H9 (cell line): Measurements from ENCODE around the gene RAB22A. TPM values are rescaled to one million over a fixed set of nuclear protein-coding genes. Genes with fewer than 3 reads are reported as not detected.
A peak's percentile ranks its signal among the peaks of the same experiment; 100 is the strongest.

Source experiments
- DNase-seq: peaks from one replicate; pipeline ENCODE4 v3.0.0-alpha.2; 2017
- H2AFZ ChIP-seq: one replicate; pipeline ENCODE4 v1.6.1; 2013; ENCODE audit warnings: mild to moderate bottlenecking, low read length, control low read depth, moderate library complexity
- H2AK5ac ChIP-seq: 2 replicates; pipeline ENCODE4 v1.6.1; 2013; ENCODE audit warnings: low read length, control low read depth, mixed read lengths; ENCODE audit not compliant: insufficient read length
- H2BK120ac ChIP-seq: one replicate; pipeline ENCODE4 v1.6.1; 2013; ENCODE audit warnings: low read depth, mild to moderate bottlenecking, low read length, control low read depth, inconsistent platforms; ENCODE audit not compliant: poor library complexity, severe bottlenecking
- H2BK12ac ChIP-seq: 2 replicates; pipeline ENCODE4 v1.6.1; 2013; ENCODE audit warnings: low read length, control low read depth, mixed read lengths, low read depth; ENCODE audit not compliant: insufficient read length
- H2BK15ac ChIP-seq: 2 replicates; pipeline ENCODE4 v1.6.1; 2013; ENCODE audit warnings: low read depth, low read length, control low read depth
- H2BK20ac ChIP-seq: one replicate; pipeline ENCODE4 v1.6.1; 2013; ENCODE audit warnings: low read depth, mild to moderate bottlenecking, low read length, control low read depth, inconsistent platforms; ENCODE audit not compliant: poor library complexity, severe bottlenecking
- H2BK5ac ChIP-seq: 2 replicates; pipeline ENCODE4 v1.6.1; 2013; ENCODE audit warnings: low read length, control low read depth, mixed read lengths; ENCODE audit not compliant: insufficient read length
- H3K14ac ChIP-seq: 2 replicates; pipeline ENCODE4 v1.6.1; 2013; ENCODE audit warnings: low read length, control low read depth; ENCODE audit not compliant: insufficient read depth
- H3K18ac ChIP-seq: 2 replicates; pipeline ENCODE4 v1.6.1; 2013; ENCODE audit warnings: low read depth, mild to moderate bottlenecking, mixed read lengths, low read length, control low read depth; ENCODE audit not compliant: insufficient read length
- H3K23ac ChIP-seq: 2 replicates; pipeline ENCODE4 v1.6.1; 2013; ENCODE audit warnings: low read length, control low read depth, mixed read lengths, low read depth; ENCODE audit not compliant: insufficient read length
- H3K23me2 ChIP-seq: 2 replicates; pipeline ENCODE4 v1.6.1; 2013; ENCODE audit warnings: low read depth, mild to moderate bottlenecking, mixed read lengths, low read length, control low read depth; ENCODE audit not compliant: insufficient read length, poor library complexity, severe bottlenecking
- H3K27ac ChIP-seq: 2 replicates; pipeline ENCODE4 v1.5.1; 2013; ENCODE audit warnings: low read length, control low read depth, mixed read lengths, low read depth; ENCODE audit not compliant: insufficient read length
- H3K27me3 ChIP-seq: 2 replicates; pipeline ENCODE4 v1.6.1; 2013; ENCODE audit warnings: low read length, control low read depth, inconsistent platforms; ENCODE audit not compliant: insufficient read depth
- H3K4ac ChIP-seq: 2 replicates; pipeline ENCODE4 v1.6.1; 2013; ENCODE audit warnings: low read depth, mild to moderate bottlenecking, control low read depth, inconsistent platforms, low read length, moderate library complexity
- H3K4me1 ChIP-seq: 2 replicates; pipeline ENCODE4 v1.6.1; 2013; ENCODE audit warnings: low read length, control low read depth, inconsistent platforms; ENCODE audit not compliant: insufficient read depth
- H3K4me2 ChIP-seq: 2 replicates; pipeline ENCODE4 v1.6.1; 2013; ENCODE audit warnings: low read length, control low read depth, mixed read lengths; ENCODE audit not compliant: insufficient read length, insufficient read depth
- H3K56ac ChIP-seq: 2 replicates; pipeline ENCODE4 v1.6.1; 2013; ENCODE audit warnings: low read depth, mild to moderate bottlenecking, mixed read lengths, low read length, control low read depth; ENCODE audit not compliant: insufficient read length
- H3K79me1 ChIP-seq: 2 replicates; pipeline ENCODE4 v1.6.1; 2013; ENCODE audit warnings: low read depth, mild to moderate bottlenecking, moderate library complexity, low read length, control low read depth, inconsistent platforms; ENCODE audit not compliant: insufficient read depth, poor library complexity, severe bottlenecking
- H3K79me2 ChIP-seq: 2 replicates; pipeline ENCODE4 v1.6.1; 2013; ENCODE audit warnings: low read length, control low read depth, inconsistent platforms; ENCODE audit not compliant: insufficient read depth
- H3K9ac ChIP-seq: 2 replicates; pipeline ENCODE4 v1.6.1; 2013; ENCODE audit warnings: low read length, control low read depth, mixed read lengths; ENCODE audit not compliant: insufficient read length; ENCODE audit errors: extremely low read depth
- H3K9me3 ChIP-seq: one replicate; pipeline ENCODE4 v1.6.1; 2013; ENCODE audit warnings: low read depth, low read length, inconsistent platforms; ENCODE audit not compliant: control insufficient read depth
- H3T11ph ChIP-seq: one replicate; pipeline ENCODE4 v1.6.1; 2013; ENCODE audit warnings: mild to moderate bottlenecking, low read length, control low read depth, inconsistent platforms
- H4K20me1 ChIP-seq: one replicate; pipeline ENCODE4 v1.6.1; 2013; ENCODE audit not compliant: control insufficient read depth, insufficient read length, insufficient read depth
- H4K5ac ChIP-seq: 2 replicates; pipeline ENCODE4 v1.6.1; 2013; ENCODE audit warnings: low read depth, mild to moderate bottlenecking, mixed read lengths, low read length, control low read depth; ENCODE audit not compliant: insufficient read length
- H4K8ac ChIP-seq: replicated peaks from 2 replicates; pipeline ENCODE4 v1.6.1; 2013; ENCODE audit warnings: low read length, control low read depth, mixed read lengths, low read depth; ENCODE audit not compliant: insufficient read length
- H4K91ac ChIP-seq: 2 replicates; pipeline ENCODE4 v1.6.1; 2013; ENCODE audit warnings: low read depth, mild to moderate bottlenecking, moderate library complexity, mixed read lengths, low read length, control low read depth; ENCODE audit not compliant: insufficient read length
- H3K27ac Mint-ChIP-seq, 3 experiments: 2 replicates in 2 of 3; 3 replicates in 1 of 3; pipeline ENCODE4 v1.8.0; 2020 to 2021; ENCODE audit warnings: mixed read lengths in 3 of 3, mild to moderate bottlenecking in 1 of 3, moderate library complexity in 1 of 3
- H3K27me3 Mint-ChIP-seq: 2 replicates; pipeline ENCODE4 v1.8.0; 2021; ENCODE audit warnings: low read depth, mild to moderate bottlenecking, moderate library complexity, mixed read lengths
- H3K36me3 Mint-ChIP-seq, 3 experiments: 2 replicates in 2 of 3; 3 replicates in 1 of 3; pipeline ENCODE4 v1.8.0; 2020 to 2021; ENCODE audit warnings: low read depth in 3 of 3, mixed read lengths in 3 of 3; ENCODE audit not compliant: insufficient read depth in 1 of 3
- H3K4me1 Mint-ChIP-seq, 2 experiments: 2 replicates each; pipeline ENCODE4 v1.8.0; 2020; ENCODE audit warnings: mixed read lengths in 2 of 2
- H3K4me3 Mint-ChIP-seq, 2 experiments: 2 replicates in 1 of 2; 3 replicates in 1 of 2; pipeline ENCODE4 v1.8.0; 2020 to 2021; ENCODE audit warnings: mild to moderate bottlenecking in 2 of 2, mixed read lengths in 2 of 2, moderate library complexity in 1 of 2
- H3K9me3 Mint-ChIP-seq, 2 experiments: 2 replicates in 1 of 2; 3 replicates in 1 of 2; pipeline ENCODE4 v1.8.0; 2020; ENCODE audit warnings: mild to moderate bottlenecking in 2 of 2, mixed read lengths in 2 of 2, moderate library complexity in 1 of 2
- WGBS: extraction: QIAGEN DNeasy Blood & Tissue Kit; methylation state at CpG from one replicate; pipeline ENCODE4 v1.1.7; 2013; ENCODE audit warnings: missing lambda C conversion rate, low lambda C conversion rate, mixed read lengths; ENCODE audit not compliant: insufficient read length; ENCODE audit errors: extremely low coverage; 5-methylcytosine and 5-hydroxymethylcytosine counted together
- total RNA-seq: library from RNA; stranded (reverse); gene quantifications from 2 replicates; pipeline ENCODE4 v1.2.1, GENCODE V29; 2021
- TF ChIP-seq, protein P1 (sequence below): fragments of 200-600 bp; sonication (generic); conservative IDR thresholded peaks from 3 replicates; pipeline ENCODE4 v1.8.0; 2021; ENCODE audit warnings: antibody characterized with exemption, mild to moderate bottlenecking

RAB22A gene
- total RNA-seq, 1 experiment from 2014 or later: 6.3 TPM

GRCh38 chr20:58268421-58268821 is 41.1 kb upstream of the RAB22A start:
- H3K79me1 ChIP-seq: no peaks in the 10 kb centered on the region
- peaks cover 4 to 24% (median 17%) of the 10 kb centered on the region in 3 experiments; a peak in 6 of 7 replicates for H3K36me3 Mint-ChIP-seq
- no peaks in the 10 kb centered on the region for H3K27me3 ChIP-seq
- H3T11ph ChIP-seq: no peak overlapping the region
- no peaks in the 10 kb centered on the region for H3K27me3 Mint-ChIP-seq
- H3K4me2 ChIP-seq: no peak overlapping the region
- no peak overlapping the region for H2BK120ac ChIP-seq
- H2AFZ ChIP-seq: no peak overlapping the region
- H2BK5ac ChIP-seq: no peak overlapping the region
- no peak overlapping the region for H2BK12ac ChIP-seq
- no peak overlapping the region for H3K18ac ChIP-seq
- no peak for DNase-seq
- no peak overlapping the region for H2BK20ac ChIP-seq
- no peak overlapping the region for H3K4ac ChIP-seq
- no peaks in the 10 kb centered on the region for H3K9me3 Mint-ChIP-seq
- peak overlapping the region in 2 of 3 experiments; percentile 2 to 86; a peak in 4 of 7 replicates for H3K27ac Mint-ChIP-seq
- no peak overlapping the region for H2BK15ac ChIP-seq
- TF ChIP-seq, protein P1, sequence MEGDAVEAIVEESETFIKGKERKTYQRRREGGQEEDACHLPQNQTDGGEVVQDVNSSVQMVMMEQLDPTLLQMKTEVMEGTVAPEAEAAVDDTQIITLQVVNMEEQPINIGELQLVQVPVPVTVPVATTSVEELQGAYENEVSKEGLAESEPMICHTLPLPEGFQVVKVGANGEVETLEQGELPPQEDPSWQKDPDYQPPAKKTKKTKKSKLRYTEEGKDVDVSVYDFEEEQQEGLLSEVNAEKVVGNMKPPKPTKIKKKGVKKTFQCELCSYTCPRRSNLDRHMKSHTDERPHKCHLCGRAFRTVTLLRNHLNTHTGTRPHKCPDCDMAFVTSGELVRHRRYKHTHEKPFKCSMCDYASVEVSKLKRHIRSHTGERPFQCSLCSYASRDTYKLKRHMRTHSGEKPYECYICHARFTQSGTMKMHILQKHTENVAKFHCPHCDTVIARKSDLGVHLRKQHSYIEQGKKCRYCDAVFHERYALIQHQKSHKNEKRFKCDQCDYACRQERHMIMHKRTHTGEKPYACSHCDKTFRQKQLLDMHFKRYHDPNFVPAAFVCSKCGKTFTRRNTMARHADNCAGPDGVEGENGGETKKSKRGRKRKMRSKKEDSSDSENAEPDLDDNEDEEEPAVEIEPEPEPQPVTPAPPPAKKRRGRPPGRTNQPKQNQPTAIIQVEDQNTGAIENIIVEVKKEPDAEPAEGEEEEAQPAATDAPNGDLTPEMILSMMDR: no peak
- H3K56ac ChIP-seq: no peak overlapping the region
- H3K4me1 ChIP-seq: no peaks in the 10 kb centered on the region
- no peak overlapping the region for H2AK5ac ChIP-seq
- no peak overlapping the region for H3K23ac ChIP-seq
- no peak overlapping the region for H3K9ac ChIP-seq
- no peaks in the 10 kb centered on the region for H3K9me3 ChIP-seq
- H4K91ac ChIP-seq: no peak overlapping the region
- WGBS: no CpG with 5 or more reads among the region's 7 CpGs
- H3K23me2 ChIP-seq: no peaks in the 10 kb centered on the region
- no peak overlapping the region for H4K5ac ChIP-seq
- no peak overlapping the region for H3K14ac ChIP-seq
- no peaks in the 10 kb centered on the region for H3K79me2 ChIP-seq
- peaks cover 2% of the 10 kb centered on the region for H4K20me1 ChIP-seq
- peaks cover 3 to 6% of the 10 kb centered on the region in 2 experiments for H3K4me1 Mint-ChIP-seq
- no peak overlapping the region for H3K4me3 Mint-ChIP-seq
- no peak overlapping the region for H4K8ac ChIP-seq
- no peak overlapping the region for H3K27ac ChIP-seq
